Activated CD8-positive, alpha-beta memory T cell treated with anti-CD3 and anti-CD28 coated beads for 24 hours (primary cell): ENCODE measurements around the gene ATN1.
A peak's percentile ranks its signal among the peaks of the same experiment; 100 is the strongest.

Experiments used
- DNase-seq: peaks from one replicate; pipeline ENCODE4 v3.0.0-alpha.2; 2020

ATN1 gene

GRCh38 chr12:6928022-6928702 is 403 bp downstream of the ATN1 start:
- DNase-seq: peak; percentile 64

- no peak for DNase-seq
Measured at GRCh38 chr12:6928703-6929407, 1.1 kb downstream of the ATN1 start.

- no peak for DNase-seq
Measured at GRCh38 chr12:6929466-6930452, 2.0 kb downstream of the ATN1 start.

- no peak for DNase-seq
Measured at GRCh38 chr12:6932766-6933165, 5.0 kb downstream of the ATN1 start.

- DNase-seq: no peak
Measured at GRCh38 chr12:6934110-6934509, 6.4 kb downstream of the ATN1 start.

- no peak for DNase-seq
Measured at GRCh38 chr12:6935371-6936193, 7.8 kb downstream of the ATN1 start.

GRCh38 chr12:6936194-6936635 is 8.5 kb downstream of the ATN1 start:
- DNase-seq: no peak

- peak; percentile 85 for DNase-seq
Measured at GRCh38 chr12:6936636-6937480, 9.1 kb downstream of the ATN1 start.

GRCh38 chr12:6937481-6938352 is 10.0 kb downstream of the ATN1 start:
- peak; percentile 94 for DNase-seq

- DNase-seq: no peak
Measured at GRCh38 chr12:6938353-6939190, 10.8 kb downstream of the ATN1 start.

GRCh38 chr12:6939191-6939540 is 11.4 kb downstream of the ATN1 start:
- no peak for DNase-seq

- DNase-seq: no peak
Measured at GRCh38 chr12:6941267-6941666, 13.5 kb downstream of the ATN1 start.

- no peak for DNase-seq
Measured at GRCh38 chr12:6941782-6942181, 14.0 kb downstream of the ATN1 start.

- no peak for DNase-seq
Measured at GRCh38 chr12:6942331-6942665, 14.5 kb downstream of the ATN1 start.

- peak; percentile 84 for DNase-seq
Measured at GRCh38 chr12:6943389-6943721, 15.6 kb downstream of the ATN1 start.

- DNase-seq: peak; percentile 92
Measured at GRCh38 chr12:6943722-6944380, 16.1 kb downstream of the ATN1 start, which contains the start of the genes C12orf57 and RNU7-1. TSS of gene C12orf57 (plus strand) at chr12:6944022. CDS start at chr12:6944122, 100 bp downstream. TSS of gene RNU7-1 (plus strand) at chr12:6943816.

GRCh38 chr12:6944381-6945186 is 16.8 kb downstream of the ATN1 start:
- DNase-seq: no peak

- no peak for DNase-seq
Measured at GRCh38 chr12:6945613-6946012, 17.9 kb downstream of the ATN1 start.
